ENCODE data around the gene PP2D1.
A peak's percentile ranks its signal among the peaks of the same experiment; 100 is the strongest.
"Not testable (repeated sequence)": the region's sequence is repeated elsewhere in the genome, so short reads cannot be mapped to it uniquely, and the experiment has no call there.

PP2D1 gene

DNA sequence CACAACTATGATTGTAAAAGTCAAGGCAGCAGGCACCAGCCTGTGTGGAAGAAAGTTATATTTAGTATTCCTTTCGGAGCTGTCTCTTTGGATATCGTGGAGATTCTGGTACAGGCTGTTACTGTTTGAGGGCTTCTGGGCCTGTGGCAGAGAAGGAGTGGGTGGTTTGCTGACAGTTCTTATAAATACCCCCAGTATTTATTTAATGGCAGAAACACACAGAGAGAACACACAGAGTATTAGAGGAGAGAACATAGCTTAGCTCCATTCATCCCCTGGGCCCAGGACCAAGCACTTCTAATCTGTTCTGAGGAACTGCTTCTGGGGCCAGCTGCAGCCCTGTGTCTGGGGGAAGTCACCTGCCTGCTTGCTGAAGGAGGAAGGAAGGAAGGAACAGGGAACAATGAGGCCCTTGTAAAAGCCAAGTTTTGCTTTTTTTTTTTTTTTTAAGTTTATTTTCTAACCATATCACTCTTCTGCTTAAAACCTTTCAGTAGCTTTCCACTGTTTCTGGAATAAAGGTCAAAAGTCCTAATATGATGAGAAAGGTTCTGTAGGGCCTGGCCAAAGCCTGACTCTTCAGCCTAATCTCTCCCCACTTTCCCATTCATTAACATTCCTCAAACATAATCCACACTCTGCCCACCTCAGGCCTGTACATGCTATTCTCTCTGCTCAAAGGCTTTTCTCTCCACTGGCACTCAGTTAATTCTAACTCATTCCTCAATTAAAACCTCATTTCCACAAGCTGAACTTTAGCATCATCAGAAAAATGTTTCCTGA is 11.8 kb upstream of the PP2D1 start:
- Mint-ChIP-seq H3K4me1 (ENCODE audit: low read depth) (peaks cover 2% of the 10 kb centered on the region), H3K4me3 (no peak overlapping the region), H3K27me3 (no peaks in the 10 kb centered on the region), H3K27ac (no peak overlapping the region), H3K9me3 (no peaks in the 10 kb centered on the region), H3K36me3 (ENCODE audit: low read depth) (no peaks in the 10 kb centered on the region)
- DNase-seq = no peak

DNA sequence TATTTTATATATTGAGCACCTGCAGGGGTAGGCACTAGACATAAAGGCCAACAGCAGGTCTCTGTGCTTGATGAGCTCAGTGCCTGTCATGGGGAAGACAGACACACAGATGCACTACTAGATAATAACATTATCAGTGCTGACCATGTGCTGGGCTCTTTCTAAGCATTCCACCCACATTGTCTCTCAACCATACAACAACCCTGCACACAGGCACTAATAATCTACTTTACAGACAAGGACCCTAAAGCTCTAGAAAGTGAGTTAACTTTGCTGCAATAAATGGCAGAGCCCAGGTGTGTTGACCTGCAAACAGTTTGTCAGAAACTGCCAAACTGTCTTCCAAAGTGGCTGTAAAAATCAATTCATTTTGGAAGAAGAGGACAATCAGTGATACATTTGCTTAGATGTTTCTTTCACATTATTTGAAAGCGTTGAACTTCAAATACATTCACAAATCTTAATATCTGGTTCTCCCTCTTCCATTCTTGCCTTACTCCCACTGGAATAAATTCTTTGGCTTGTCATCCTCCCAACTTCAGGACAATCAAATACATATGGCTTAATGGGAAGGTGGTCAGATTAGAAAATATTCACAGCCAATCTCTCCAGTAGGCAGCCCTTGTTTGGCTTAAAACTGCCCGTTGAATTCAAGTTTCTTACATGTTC is 11.0 kb upstream of the PP2D1 start:
- Mint-ChIP-seq H3K4me1 (ENCODE audit: low read depth) (peaks cover 2% of the 10 kb centered on the region), H3K36me3 (ENCODE audit: low read depth) (no peaks in the 10 kb centered on the region), H3K4me3 (no peak overlapping the region), H3K27ac (no peak overlapping the region), H3K27me3 (no peaks in the 10 kb centered on the region), H3K9me3 (no peaks in the 10 kb centered on the region)
- DNase-seq = no peak

DNA sequence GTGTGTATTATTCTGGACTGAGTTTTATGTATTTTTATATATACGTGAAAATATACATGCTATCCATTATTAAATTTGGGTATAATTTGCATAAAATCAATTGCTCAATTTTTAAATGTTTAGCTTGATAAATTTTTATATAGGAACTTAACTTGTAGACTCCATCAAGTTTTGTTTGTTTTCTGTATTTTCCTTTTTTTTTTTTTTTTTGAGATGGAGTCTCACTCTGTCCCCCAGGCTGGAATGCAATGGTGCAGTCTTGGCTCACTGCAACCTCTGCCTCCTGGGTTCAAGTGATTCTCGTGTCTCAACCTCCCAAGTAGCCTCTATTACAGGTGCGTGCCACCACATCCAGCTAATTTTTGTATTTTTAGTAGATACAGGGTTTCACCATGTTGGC is 4.0 kb upstream of the PP2D1 start:
- H3K36me3 Mint-ChIP-seq (ENCODE audit: low read depth); DNase-seq; H3K4me1 Mint-ChIP-seq (ENCODE audit: low read depth); H3K9me3 Mint-ChIP-seq; H3K27me3 Mint-ChIP-seq; H3K4me3 Mint-ChIP-seq; H3K27ac Mint-ChIP-seq: not testable (repeated sequence)

DNA sequence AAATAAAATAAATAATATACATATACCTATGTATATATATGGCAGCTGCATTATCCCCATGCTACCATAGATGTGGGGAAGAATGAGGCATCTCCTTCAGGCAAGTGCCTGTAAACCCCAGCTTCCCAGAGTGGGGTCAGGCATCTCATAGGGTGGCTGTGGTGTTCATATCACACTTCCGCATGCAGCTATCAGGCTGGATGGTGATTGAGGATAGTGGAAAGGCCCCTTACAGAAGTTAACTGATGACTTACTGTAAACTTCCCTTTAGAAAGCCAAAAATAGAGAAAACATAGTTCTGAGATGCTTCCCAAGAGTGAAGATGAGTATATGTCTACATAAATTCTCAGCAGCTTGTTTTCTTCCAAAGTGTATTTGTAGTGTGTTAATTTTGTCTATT is 3.5 kb upstream of the PP2D1 start:
- Mint-ChIP-seq H3K27ac (no peak overlapping the region), H3K36me3 (ENCODE audit: low read depth) (no peaks in the 10 kb centered on the region), H3K4me1 (ENCODE audit: low read depth) (no peaks in the 10 kb centered on the region), H3K9me3 (no peaks in the 10 kb centered on the region), H3K4me3 (no peak overlapping the region), H3K27me3 (no peaks in the 10 kb centered on the region)
- DNase-seq = no peak

DNA sequence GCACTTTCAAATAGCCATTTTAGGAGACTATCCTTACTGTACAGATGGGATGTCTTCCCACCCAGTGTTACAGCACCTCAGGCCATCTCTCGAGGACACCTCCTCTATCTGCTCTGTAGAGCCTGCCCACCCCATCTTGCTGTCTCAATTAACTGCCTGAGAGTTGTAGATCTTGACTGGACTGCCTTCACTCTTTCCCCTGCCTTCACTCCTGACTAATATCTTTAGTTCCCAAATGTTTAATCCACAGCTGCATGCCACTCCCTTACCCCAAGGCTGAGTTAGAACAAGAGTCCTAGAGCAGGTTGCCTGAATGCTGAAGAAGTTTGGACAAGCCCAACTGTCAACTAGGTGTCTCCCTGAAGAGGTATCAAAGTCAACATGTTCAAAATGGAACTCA is 1.3 kb upstream of the PP2D1 start:
- H3K4me1 Mint-ChIP-seq (ENCODE audit: low read depth) = no peaks in the 10 kb centered on the region
- no peak overlapping the region for H3K4me3 Mint-ChIP-seq
- H3K36me3 Mint-ChIP-seq (ENCODE audit: low read depth) = no peaks in the 10 kb centered on the region

DNA sequence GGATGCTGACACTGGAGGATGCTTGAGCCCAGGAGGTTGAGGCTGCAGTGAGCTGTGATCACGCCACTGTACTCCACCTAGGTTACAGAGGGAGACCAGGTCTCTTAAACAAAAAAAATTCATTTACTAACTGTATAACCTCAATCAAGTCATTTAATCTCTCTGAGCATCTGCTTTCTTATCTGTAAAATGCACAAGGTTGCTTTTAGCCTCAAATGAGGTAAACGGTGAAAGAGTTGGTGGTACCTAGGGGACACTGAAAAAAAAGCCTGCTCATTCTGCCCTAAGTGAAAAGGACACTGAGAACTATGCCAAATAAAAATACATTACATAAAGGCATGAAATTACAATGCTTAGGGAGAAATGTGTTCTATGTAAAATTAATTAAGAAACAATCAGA is 3.4 kb downstream of the PP2D1 start:
- no peaks in the 10 kb centered on the region for H3K9me3 Mint-ChIP-seq
- no peaks in the 10 kb centered on the region for H3K4me1 Mint-ChIP-seq (ENCODE audit: low read depth)

More for the DNA sequence above, 1.3 kb upstream of the PP2D1 start:
- Mint-ChIP-seq H3K27ac (no peak overlapping the region), H3K9me3 (no peaks in the 10 kb centered on the region), H3K27me3 (no peaks in the 10 kb centered on the region)
- DNase-seq = no peak

DNA sequence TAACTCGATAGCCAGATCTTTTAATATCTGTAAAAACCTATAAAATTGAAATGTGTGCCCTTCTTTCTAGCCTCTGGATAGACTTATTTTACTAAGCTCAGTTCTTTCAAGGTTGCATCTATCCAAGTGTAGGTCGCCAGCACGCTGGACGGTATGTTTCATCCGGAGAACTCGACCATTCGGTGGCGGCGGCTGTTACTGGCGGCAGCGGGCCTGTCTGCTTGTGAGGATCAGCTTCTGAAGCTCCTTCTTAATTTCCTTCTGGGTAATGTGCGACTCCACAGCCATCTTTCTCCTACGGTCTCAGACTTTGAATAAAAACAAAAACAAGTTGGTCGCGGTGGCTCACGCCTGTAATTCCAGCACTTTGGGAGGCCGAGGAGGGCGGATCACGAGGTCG is 4.1 kb downstream of the PP2D1 start:
- no peaks in the 10 kb centered on the region for H3K27me3 Mint-ChIP-seq
- H3K4me1 Mint-ChIP-seq (ENCODE audit: low read depth) = no peaks in the 10 kb centered on the region
- no peak overlapping the region for H3K4me3 Mint-ChIP-seq
- H3K36me3 Mint-ChIP-seq (ENCODE audit: low read depth) = no peaks in the 10 kb centered on the region
- no peaks in the 10 kb centered on the region for H3K9me3 Mint-ChIP-seq
- no peak overlapping the region for H3K27ac Mint-ChIP-seq
- DNase-seq = no peak

More for the DNA sequence above, 3.4 kb downstream of the PP2D1 start:
- Mint-ChIP-seq H3K36me3 (ENCODE audit: low read depth) (no peaks in the 10 kb centered on the region), H3K27ac (no peak overlapping the region), H3K27me3 (no peaks in the 10 kb centered on the region), H3K4me3 (no peak overlapping the region)
- DNase-seq = no peak

DNA sequence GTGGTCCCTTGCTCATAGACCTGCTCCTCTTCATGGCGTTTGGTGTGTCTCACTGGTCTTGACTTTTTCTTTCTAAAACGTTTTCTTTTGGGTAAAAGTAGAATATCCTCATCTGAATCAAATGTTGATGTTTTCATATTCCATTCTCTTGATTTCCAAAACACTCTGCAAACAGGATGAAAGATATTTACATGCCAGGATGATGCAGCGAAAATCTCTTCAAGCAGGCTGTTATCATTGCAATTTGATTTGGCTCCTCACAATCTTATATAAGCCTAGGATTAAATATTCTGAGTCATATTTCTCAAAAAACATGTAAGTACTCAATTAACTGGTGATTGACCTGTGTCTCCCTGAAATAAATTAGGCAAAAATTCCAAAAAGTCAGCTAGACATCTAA is 10.1 kb downstream of the PP2D1 start:
- H3K4me3 Mint-ChIP-seq = no peak overlapping the region

DNA sequence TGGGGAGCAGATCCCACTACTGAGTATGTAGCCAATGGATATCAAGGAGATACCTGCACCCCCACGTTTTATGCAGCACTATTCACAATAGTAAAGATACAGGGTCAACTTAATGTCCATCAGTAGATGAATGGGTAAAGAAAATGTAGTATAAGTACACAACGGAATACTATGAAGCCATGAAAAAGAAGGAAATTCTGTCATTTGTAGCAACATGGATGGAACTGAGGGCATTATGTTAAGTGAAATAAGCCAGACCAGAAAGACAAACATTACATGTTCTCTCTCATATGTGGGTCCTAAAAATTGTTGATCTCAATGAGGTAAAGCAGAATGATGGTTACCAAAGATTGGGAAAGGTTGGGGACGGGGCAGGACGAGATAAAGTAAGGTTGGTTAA is 14.6 kb downstream of the PP2D1 start:
- Mint-ChIP-seq H3K9me3 (peaks cover 6% of the 10 kb centered on the region), H3K27ac (no peak overlapping the region), H3K4me3 (no peak overlapping the region), H3K36me3 (ENCODE audit: low read depth) (no peaks in the 10 kb centered on the region), H3K27me3 (no peaks in the 10 kb centered on the region), H3K4me1 (ENCODE audit: low read depth) (no peaks in the 10 kb centered on the region)
- DNase-seq = no peak

More for the DNA sequence above, 10.1 kb downstream of the PP2D1 start:
- Mint-ChIP-seq H3K27me3 (no peaks in the 10 kb centered on the region), H3K9me3 (peaks cover 6% of the 10 kb centered on the region), H3K36me3 (ENCODE audit: low read depth) (no peaks in the 10 kb centered on the region), H3K4me1 (ENCODE audit: low read depth) (no peaks in the 10 kb centered on the region), H3K27ac (no peak overlapping the region)
- DNase-seq = no peak

DNA sequence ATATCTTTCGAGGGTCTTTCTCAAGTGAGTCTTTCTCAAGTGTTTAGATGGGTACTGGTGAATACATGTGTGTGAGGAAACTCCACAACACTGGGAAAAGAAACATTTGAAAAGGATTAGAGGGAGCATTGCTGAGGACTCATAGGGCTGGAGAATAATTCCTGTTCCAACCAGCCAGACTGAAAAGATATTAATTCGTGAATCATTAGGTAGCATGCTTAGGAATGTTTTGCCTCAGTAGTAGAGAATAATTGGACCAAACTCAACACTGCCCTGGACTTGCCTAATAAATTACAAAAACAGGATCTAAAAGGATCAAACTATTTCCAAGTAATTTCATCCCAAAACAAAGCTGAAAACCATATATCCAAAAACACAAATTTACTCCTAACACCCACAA is 17.3 kb downstream of the PP2D1 start:
- Mint-ChIP-seq H3K27me3 (no peaks in the 10 kb centered on the region), H3K9me3 (peaks cover 6% of the 10 kb centered on the region), H3K36me3 (ENCODE audit: low read depth) (no peaks in the 10 kb centered on the region), H3K4me3 (no peak overlapping the region), H3K4me1 (ENCODE audit: low read depth) (no peaks in the 10 kb centered on the region), H3K27ac (no peak overlapping the region)
- DNase-seq = no peak

DNA sequence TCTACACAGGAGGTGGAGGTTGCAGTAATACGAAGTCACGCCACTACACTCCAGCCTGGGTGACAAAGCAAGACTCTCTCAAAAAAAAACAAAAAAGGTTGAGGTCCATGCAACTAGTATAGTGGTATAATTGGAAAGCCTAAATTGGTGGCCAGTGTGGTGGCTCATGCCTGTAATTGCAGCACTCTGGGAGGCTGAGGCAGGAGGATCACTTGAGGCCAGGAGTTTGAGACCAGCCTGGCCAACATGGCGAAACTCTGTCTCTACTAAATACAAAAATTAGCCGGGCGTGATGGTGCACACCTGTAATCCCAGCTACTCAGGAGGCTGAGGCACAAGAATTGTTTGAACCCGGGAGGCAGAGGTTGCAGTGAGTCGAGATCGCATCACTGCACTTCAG is 23.2 kb downstream of the PP2D1 start:
- H3K36me3 Mint-ChIP-seq (ENCODE audit: low read depth) = peaks cover 37% of the 10 kb centered on the region
- not testable (repeated sequence) for H3K4me3 Mint-ChIP-seq; H3K9me3 Mint-ChIP-seq; DNase-seq; H3K4me1 Mint-ChIP-seq (ENCODE audit: low read depth); H3K27ac Mint-ChIP-seq; H3K27me3 Mint-ChIP-seq

DNA sequence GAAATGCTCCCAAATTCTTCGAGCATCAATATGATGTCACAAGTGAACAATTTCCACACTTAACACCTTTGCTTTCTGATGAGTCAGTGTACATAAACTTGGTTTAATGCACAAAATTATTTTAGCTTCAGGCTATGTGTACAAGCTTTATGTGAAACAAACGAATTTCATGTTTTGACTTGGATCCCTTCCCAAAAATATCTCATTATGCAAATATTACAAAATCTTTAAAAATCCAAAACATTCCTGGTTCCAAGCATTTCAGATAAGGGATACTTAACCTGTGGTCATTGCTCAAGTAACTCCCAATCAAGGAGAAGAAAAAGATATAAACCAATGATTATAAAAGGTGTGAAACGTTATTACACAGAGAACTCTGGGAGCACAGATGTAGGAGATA is 40.0 kb downstream of the PP2D1 start:
- H3K27ac Mint-ChIP-seq = no peak overlapping the region
- DNase-seq = no peak
- no peaks in the 10 kb centered on the region for H3K9me3 Mint-ChIP-seq
- peaks cover 35% of the 10 kb centered on the region for H3K4me1 Mint-ChIP-seq (ENCODE audit: low read depth)
- peaks cover 74% of the 10 kb centered on the region for H3K36me3 Mint-ChIP-seq (ENCODE audit: low read depth)
- H3K4me3 Mint-ChIP-seq = no peak overlapping the region
- H3K27me3 Mint-ChIP-seq = no peaks in the 10 kb centered on the region

DNA sequence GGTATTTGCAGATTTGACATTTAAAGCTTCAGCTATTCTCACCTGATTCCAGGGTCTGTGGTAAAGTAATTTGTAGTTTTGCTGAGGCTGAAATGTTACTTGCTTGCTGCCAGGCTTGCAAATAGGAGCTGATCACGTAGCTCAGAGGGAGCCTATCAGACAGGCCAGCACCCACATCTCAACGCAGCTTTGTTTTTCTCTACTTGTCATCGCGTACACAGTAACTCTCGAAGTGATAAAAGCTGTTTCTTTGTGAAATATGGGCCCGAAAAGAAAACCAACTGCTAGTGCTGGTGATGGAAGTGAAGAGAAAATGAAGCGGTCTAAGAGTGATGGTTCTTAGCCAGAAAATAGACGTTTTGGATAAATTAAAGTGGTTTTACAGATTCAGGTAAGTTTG is 41.7 kb downstream of the PP2D1 start:
- H3K4me3 Mint-ChIP-seq = no peak overlapping the region
- no peaks in the 10 kb centered on the region for H3K27me3 Mint-ChIP-seq
- peaks cover 78% of the 10 kb centered on the region for H3K36me3 Mint-ChIP-seq (ENCODE audit: low read depth)
- H3K4me1 Mint-ChIP-seq (ENCODE audit: low read depth) = peaks cover 52% of the 10 kb centered on the region
- no peaks in the 10 kb centered on the region for H3K9me3 Mint-ChIP-seq
- peak overlapping the region; percentile 28 for H3K27ac Mint-ChIP-seq
- no peak for DNase-seq

DNA sequence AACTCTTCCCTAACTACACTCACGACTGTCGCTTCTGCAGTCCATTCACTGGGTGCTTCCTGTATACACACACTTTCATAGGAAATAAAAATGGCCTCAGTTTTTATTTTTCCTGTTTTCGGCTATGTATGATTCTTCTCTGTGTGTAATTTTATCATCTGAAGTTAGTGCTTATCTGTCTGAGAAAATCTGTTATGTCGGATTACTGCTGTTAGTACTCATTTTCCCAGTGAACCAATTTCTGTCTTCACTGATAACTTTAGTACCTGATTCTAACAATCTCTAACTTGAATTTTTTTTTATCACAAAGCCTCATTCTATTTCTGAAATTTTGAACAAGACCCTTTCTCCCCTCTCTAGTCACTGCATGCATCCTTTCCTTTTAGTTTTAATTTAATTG is 44.3 kb downstream of the PP2D1 start:
- Mint-ChIP-seq H3K4me3 (no peak overlapping the region), H3K4me1 (ENCODE audit: low read depth) (peaks cover 62% of the 10 kb centered on the region), H3K27me3 (no peaks in the 10 kb centered on the region), H3K9me3 (no peaks in the 10 kb centered on the region), H3K36me3 (ENCODE audit: low read depth) (peaks cover 65% of the 10 kb centered on the region), H3K27ac (peak overlapping the region; percentile 65)
- DNase-seq = no peak

DNA sequence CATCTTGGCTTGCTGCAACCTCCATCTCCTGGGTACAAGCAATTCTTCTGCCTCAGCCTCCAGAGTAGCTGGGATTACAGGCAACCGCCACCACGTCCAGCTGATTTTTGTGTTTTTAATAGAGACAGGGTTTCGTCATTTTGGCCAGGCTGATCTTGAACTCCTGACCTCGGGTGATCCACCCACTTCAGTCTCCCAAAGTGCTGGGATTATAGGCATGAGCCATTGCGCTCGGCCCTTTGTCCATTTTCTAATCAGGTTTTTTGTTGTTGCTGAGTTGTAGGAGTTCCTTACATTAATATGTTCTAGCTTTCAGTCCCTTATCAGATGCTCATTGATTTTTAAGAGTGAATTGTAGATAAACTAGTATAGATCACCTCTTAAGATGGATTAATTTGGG is 44.9 kb downstream of the PP2D1 start:
- Mint-ChIP-seq H3K9me3 (no peaks in the 10 kb centered on the region), H3K27ac (peak overlapping the region; percentile 37), H3K36me3 (ENCODE audit: low read depth) (peaks cover 64% of the 10 kb centered on the region), H3K4me3 (no peak overlapping the region), H3K27me3 (no peaks in the 10 kb centered on the region), H3K4me1 (ENCODE audit: low read depth) (peaks cover 61% of the 10 kb centered on the region)
- no peak for DNase-seq

All from activated T-cell treated with anti-CD3 and anti-CD28 coated beads, Interleukin-2, amount 50 U/mL, for 24 hours (primary cell).